Measurements from ENCODE around the gene CCDC195.
"Not testable (repeated sequence)": the region's sequence is repeated elsewhere in the genome, so short reads cannot be mapped to it uniquely, and the experiment has no call there.

The CCDC195 gene

GRCh38 chr2:224690868-224691267 is 25.3 kb downstream of the CCDC195 start:
- no peak for DNase-seq (ENCODE audit: low read depth)

GRCh38 chr2:224689539-224689938 is 26.6 kb downstream of the CCDC195 start:
- DNase-seq (ENCODE audit: low read depth) = no peak

GRCh38 chr2:224688997-224689396 is 27.2 kb downstream of the CCDC195 start:
- DNase-seq (ENCODE audit: low read depth) = no peak

DNA sequence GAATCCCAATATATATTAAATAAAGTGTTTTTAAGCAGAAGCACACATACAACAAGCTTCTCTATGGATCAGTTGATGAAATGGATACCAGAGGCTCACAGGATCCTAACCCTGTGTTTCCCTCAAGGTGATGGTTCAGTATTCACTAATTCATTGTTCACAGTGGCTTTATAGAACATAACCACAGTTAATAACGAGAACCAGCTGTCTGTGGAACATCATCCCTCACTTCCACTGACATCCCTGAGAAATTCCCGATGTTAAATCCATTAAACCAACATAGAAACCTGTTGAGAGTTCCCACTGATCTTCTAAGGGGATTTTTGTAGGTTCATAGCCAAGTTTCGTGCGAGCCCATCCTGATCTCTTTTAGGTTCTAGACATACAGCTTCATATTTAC is 29.0 kb downstream of the CCDC195 start:
- no peak for DNase-seq (ENCODE audit: low read depth)

GRCh38 chr2:224685121-224685520 is 31.0 kb downstream of the CCDC195 start:
- no peak for DNase-seq (ENCODE audit: low read depth)

DNA sequence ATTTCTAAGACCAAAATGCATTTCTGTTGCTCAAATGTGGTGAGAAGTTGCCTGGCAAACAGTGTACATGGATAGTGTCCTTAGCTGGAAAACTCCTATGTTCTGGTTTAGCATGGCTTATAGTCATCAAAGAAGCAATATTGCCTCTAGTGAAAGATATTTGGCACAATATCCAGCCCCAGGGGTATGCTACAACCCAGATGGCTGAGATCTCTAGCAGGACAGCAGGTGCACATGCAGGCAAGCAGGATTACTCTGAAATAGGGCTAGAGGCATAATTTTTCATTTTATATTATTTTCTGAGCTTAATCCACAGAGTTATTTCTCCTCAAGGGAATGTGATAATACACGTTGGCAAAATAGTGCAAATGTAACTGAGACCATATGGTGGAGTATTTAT is 34.0 kb downstream of the CCDC195 start:
- DNase-seq (ENCODE audit: low read depth) = no peak

DNA sequence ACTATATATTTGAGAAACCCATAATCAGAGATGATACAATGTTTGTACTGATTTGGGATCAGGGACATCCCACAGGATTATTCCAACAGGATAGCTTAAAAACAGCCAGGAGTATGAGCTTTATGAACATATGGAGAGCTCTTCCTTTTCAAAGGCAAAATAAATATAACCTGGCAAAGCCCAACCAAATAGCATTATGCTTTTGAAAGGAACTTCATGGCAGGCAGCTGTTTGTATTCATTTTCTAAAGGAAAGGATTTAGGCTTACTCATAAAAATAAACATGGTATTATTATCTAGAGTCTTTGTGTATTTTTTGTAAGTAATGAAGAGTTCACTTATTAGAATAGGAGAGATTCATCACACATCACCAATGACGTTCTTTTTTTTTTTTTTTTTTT is 44.4 kb downstream of the CCDC195 start:
- no peak for DNase-seq (ENCODE audit: low read depth)

- DNase-seq (ENCODE audit: low read depth) = no peak
These were observed 46.0 kb downstream of the CCDC195 start for GRCh38 chr2:224670203-224670602.

DNA sequence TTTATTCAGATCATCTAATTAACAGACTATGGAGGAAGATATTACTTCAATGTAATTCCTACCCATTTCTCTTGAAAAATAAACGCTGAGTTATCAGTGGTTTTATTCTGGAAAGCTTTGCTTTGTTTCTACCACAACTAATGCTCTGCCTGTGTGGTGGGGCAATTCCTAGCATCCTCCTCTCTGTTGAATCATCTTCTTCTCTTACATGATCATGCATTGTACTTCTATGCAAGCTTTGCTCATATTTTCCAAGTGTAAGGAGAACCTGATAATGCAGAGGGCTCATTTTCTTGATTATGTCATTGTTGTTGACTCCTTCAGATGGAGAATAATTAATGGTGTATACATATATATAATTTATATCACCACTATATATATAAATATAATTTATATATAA is 46.7 kb downstream of the CCDC195 start:
- no peak for DNase-seq (ENCODE audit: low read depth)

- no peak for DNase-seq (ENCODE audit: low read depth)
These were observed 47.8 kb downstream of the CCDC195 start for GRCh38 chr2:224668123-224668909.

DNA sequence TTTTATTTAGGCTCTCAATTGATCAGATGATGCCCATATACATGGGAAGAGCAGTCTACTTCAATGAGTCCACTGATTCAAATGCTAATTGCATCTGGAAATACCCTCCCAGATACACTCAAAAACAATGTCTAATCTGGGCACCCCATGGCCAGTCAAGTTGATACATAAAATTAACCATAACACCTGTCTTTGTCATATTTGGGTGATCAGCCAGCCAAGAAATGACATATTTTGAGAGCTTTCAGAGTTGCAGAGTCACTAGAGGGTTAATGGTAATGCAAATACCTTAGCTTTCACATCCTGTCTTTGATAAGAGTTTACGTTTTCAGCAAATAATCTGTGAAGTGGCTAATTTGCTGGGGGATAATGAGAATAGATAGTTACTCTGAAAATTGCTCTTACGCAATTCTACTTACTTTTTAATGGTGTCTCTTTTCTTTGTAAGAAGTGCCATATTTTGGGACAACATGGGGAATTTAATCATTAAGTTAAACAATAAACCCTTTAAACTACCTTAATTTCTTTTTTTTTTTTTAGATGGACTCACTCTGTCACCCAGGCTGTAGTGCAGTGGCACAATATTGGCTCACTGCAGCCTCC is 49.1 kb downstream of the CCDC195 start:
- no peak for DNase-seq (ENCODE audit: low read depth)

- DNase-seq (ENCODE audit: low read depth) = not testable (repeated sequence)
These were observed 52.8 kb downstream of the CCDC195 start for GRCh38 chr2:224663322-224663721.

DNA sequence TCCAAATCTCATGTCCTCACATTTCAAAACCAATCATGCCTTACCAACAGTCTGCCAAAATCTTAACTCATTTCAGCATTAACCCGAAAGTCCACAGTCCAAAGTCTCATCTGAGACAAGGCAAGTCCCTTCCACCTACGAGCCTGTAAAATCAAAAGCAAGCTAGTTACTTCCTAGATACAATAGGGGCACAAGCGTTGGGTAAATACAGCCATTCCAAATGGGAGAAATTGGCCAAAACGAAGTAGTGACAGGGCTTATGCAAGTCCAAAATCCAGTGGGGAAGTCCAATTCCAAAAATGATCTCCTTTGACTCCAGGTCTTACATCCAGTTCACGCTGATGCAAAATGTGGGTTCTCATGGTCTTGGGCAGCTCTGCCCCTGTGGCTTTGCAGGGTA is 54.5 kb downstream of the CCDC195 start:
- DNase-seq (ENCODE audit: low read depth) = not testable (repeated sequence)

DNA sequence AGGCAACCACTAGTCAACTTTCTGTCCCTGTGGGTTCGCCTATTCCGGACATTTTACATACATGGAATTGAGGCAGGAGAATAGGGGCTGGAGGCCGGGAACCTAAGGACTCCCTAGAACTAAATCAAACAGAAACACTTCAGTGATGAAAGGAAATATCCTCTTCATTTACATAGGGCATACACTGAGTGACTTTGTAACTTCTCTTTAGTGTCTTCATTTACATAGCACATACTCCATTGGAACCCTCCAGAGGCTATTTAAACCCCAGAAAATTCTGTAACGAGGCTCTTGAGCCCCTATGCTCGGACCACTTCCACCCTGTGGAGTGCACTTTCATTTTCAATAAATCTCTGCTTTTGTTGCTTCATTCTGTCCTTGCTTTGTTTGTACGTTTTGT is 56.5 kb downstream of the CCDC195 start:
- no peak for DNase-seq (ENCODE audit: low read depth)

- DNase-seq (ENCODE audit: low read depth) = peak; percentile 40
These were observed 57.3 kb downstream of the CCDC195 start for GRCh38 chr2:224658780-224659405.

- no peak for DNase-seq (ENCODE audit: low read depth)
These were observed 58.8 kb downstream of the CCDC195 start for GRCh38 chr2:224657349-224657748.

DNA sequence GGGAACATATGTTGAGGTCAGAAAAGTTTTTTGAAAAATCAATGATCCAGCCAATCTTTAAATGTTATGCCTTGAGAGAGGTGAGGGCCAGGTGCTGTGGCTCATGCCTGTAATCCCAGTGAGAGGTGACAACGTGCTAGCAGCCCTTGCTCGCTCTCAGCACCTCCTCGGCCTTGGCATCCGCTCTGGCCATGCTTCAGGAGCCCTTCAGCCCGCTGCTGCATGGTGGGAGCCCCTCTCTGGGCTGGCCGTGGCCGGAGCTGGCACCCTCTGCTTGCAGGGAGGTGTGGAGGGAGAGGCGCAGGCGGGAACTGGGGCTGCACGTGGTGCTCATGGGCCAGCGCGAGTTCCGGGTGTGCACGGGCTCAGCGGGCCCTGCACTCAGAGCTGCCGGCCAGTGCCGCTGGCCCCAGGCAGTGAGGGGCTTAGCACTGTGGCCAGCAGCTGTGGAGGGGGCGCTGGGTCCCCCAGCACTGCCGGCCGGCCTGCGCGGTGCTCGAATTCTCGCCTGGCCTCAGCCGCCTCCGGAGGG is 61.1 kb downstream of the CCDC195 start:
- no peak for DNase-seq (ENCODE audit: low read depth)
